ENCODE data around the gene CDR2.
"Not testable (repeated sequence)": the region's sequence is repeated elsewhere in the genome, so short reads cannot be mapped to it uniquely, and the experiment has no call there.

The CDR2 gene

DNA sequence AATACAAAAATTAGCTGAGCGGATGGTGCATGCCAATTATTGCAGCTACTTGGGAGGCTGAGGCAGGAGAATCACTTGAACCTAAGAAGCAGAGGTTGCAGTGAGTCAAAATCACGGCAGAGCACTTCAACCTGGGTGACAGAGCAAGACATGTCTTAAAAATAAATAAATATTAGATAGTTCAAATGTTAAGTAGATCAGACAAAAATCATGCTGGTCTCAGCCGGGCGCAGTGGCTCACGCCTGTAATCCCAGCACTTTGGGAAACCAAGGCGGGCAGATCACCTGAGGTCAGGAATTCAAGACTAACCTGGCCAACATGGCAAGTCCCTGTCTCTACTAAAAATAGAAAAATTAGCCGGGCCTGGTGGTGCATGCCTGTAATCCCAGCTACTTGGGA, 73.0 kb downstream of the CDR2 start:
- FAIRE-seq = not testable (repeated sequence)

GRCh38 chr16:22300427-22301071, 73.9 kb downstream of the CDR2 start:
- no peak for FAIRE-seq

DNA sequence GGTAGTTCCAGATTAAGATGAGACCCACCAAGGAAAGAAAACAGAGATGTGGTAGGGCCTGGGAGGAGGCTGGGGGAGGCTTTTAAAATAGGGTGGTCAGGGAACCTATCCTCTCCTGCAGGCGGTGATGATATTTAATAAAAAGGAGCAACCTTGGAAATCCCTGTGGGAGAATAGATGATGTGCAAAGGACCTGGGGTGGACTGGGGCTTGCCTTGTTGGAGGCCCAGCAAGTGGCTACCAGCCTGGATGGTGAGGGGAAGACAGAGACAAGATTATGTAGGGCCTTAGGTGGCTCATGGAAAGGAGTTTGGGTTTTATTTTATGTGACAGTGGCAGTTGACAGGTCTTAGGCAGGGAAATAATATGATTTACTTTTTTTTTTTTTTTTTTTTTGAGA, 75.4 kb downstream of the CDR2 start:
- no peak for FAIRE-seq

DNA sequence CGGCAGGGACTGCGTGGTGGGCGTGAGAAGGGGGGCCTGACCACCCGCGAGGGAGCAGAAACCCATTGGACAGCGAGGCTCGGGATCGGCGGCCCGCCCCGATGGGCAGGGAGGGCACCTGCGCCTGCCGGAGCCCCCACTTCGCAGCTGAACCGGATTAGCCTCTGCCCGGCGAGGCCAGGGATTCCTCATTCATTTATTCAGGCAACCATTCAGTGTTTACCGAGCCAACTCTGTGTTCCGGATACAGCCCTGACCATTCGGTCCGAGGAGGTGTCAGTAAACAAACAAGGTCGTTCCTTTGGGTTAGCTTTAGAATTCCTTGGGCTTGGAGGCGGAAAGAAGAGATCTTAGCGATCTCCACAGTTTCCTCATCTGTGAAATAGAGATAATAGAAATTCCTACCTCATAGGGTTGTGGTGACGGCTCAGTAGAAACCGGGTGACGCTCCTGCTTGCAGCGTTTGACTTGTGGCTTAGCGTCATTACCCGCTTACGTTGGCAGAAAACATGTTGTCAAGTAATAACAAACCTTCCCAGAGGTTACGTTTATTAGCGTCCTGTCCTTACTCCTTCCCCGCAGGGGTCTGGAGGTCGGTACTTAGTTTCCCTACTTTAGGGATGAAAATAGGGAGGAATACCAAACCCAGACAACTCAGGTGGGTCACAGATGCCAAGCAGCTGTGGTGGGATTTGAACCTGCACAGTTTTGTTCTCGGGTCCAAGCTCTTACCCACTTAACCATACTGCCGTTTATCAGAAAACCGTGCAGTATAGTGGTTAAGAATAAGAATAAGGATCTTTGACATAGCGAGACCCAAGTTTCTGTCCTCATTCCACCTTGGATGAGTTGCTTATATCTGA, 76.3 kb downstream of the CDR2 start:
- no peak for FAIRE-seq

- peak; percentile 26 for FAIRE-seq
These were observed 77.1 kb downstream of the CDR2 start, which contains the start of gene POLR3E for GRCh38 chr16:22297114-22297870. POLR3E (plus strand) TSS chr16:22297409; CDS start chr16:22302969, 5,560 bp downstream.

- no peak for FAIRE-seq
These were observed 78.0 kb downstream of the CDR2 start for GRCh38 chr16:22296225-22297113.

Data from endometrium (tissue), 2 donors.